GM19025 (cell line): Measurements from ENCODE around the gene MACROD1.

Source experiments
- ATAC-seq: cut with Tn5 transposase; IDR thresholded peaks from one replicate; pipeline ENCODE4 v1.9.1; 2021; ENCODE audit warnings: mild to moderate bottlenecking, low read depth, moderate library complexity; ENCODE audit not compliant: unreplicated experiment

MACROD1 gene

GRCh38 chr11:64115531-64116522, 50.1 kb downstream of the MACROD1 start:
- no peak for ATAC-seq

DNA sequence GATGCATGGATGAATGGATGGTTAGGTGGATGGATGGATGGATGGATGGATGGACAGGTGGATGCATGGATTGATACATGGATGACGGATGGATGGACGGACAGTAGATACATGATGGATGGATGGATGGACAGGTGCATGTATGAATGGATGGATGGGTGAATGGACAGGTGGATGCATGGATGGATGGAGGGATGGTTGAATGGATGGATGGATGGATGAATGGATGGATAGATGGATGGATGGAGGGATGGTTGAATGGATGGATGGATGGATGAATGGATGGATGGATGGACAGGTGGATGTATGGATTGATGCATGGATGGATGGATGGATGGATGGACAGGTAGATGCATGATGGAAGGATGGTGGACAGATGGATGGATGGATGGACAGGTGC, 51.7 kb downstream of the MACROD1 start:
- no peak for ATAC-seq

- no peak for ATAC-seq
Measured at GRCh38 chr11:64113462-64113780, 52.5 kb downstream of the MACROD1 start.

DNA sequence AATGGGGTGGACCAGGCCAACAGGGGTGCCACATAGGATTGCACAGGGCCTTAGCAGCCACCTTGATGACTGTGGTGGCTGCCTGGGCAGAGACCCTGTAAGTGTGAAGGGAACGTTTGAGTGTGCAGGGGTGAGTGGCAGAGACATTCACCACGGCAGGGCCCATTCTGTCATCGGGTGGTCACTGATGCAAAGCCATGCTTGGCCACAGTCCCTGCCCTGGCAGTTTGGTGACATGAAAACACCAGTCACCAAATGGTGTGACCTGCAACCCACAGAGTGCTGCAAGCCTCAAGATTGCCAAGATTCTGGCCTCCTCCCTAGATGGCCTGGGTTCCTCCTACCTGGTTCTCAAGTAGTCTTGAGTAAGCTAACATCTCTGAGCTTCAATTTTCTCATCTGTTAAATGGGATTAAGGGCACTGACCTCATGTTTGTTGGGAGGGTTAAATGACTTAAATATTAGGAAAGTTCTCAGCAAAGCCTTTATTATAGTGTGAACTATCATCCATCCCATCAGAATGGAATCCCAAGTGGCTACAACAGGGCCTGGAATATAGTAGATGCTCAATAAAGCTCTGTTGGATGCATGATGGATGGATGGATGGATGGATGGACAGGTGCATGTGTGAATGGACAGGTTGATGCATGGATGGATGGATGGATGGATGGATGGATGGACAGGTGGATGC, 53.0 kb downstream of the MACROD1 start:
- no peak for ATAC-seq

DNA sequence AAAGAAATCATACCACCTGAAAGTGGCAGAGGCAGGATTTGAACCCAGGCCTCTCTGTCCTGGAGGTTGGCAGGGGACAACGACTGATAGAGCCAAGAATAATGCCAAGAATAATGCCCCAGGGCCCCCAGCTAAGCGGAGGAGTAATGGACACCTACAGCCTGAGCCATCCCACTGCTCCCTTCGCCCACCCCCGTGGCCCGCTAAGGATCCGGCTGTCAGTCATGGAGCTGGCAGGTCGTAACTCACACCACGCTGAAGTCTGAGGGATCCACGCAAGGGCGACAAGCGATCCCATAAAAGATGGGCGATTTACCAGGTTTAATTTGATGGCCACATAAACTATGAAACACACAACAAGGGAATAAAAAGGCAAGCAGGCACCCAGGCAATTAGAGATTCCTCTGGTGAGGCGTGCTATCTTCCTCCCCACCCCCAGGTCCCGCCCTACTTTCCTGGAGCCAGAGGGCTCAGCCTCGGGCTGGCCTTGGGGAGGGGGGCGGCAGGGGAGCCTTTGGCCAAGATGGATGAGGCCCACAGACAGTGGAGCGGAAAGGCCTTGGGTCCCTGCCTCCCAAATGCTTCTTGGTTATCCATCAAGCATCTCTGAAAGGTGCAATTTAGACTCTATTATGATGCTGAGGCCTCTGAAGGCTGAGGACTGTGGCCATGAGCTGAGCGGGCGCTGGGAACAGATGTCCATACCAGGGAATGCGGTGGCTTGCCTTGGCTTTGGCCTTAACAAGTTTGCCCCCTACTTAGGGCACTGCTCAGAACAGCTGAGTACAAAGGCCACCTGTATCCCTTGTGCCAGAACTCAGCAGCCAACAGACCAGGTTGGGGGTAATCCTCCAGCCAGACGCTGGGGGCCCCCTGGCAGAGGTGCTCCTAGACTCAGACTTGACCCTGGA, 55.2 kb downstream of the MACROD1 start:
- no peak for ATAC-seq

DNA sequence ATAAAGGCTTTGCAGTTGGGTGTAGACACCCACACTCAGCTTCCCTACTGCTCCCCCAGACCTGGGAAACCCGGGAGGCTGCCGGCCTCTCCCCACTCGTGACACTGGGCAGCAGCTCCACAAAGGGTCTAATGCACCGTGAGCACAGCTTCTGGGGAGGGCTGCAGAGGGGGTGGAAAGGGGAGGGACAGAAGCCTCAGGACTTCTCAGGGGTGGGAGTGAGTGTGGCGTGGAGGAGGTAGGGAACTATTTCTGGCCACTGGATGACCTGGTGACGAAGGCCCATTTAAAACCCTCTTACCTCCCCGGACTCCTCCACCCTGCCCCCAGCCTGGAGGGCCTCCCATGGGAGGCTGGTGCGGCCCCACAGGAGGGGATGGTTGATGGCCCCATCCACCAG, 56.6 kb downstream of the MACROD1 start:
- ATAC-seq: no peak

GRCh38 chr11:64107303-64107702, 58.6 kb downstream of the MACROD1 start:
- no peak for ATAC-seq

DNA sequence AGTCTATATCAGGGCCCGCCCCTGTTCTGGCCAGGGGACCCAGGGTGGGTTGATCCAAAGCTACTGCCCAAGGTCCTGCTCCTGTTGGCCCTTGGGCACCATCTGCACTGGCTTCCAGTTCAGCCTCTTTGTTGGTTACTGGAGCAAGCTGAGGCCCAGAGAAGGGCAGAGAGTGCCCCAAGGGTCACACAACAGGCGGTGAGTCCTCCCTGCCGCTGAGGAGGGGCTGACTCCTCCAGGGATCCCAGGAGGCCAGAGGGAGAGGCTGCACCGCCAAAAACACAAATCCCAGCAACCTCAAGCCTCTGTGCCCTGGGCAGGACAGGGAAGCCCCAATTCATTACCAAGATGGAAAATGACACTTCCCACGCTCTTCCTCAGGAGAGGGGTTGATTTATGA, 61.3 kb downstream of the MACROD1 start:
- ATAC-seq: no peak

DNA sequence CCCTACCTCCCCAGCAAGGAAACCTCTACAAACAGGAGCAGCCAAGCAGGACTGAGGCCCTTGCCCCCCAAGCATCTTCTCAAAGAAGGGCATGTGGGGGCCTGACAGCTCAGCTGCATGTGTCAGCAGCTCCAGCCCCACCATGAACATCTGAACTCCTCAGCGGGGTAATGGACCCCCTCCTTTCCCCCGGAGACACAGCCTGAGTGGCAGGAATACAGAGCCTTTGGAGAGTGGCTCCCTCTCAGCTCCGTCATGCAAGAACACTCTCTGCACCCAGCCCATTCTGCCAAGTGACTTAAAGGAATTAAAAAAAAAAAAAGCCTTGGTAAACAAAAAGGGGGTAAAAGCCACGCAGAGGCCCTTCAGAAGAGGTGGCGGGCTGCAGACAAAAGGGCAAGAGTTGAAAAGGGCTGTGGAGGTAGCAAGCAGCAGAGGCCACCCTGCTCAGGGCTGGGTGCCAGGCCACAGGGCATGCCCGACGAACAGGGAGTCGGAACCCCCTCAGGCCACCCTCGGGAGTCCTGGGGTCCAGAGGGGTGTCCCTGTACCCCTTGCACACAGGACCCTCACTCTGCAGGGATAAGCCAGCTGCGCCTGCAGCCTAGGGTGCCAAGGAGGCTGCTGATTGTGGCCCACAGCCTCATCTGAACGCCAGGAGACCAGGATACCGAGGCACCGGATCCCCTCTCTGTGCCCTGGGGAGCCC, 62.5 kb downstream of the MACROD1 start:
- no peak for ATAC-seq

DNA sequence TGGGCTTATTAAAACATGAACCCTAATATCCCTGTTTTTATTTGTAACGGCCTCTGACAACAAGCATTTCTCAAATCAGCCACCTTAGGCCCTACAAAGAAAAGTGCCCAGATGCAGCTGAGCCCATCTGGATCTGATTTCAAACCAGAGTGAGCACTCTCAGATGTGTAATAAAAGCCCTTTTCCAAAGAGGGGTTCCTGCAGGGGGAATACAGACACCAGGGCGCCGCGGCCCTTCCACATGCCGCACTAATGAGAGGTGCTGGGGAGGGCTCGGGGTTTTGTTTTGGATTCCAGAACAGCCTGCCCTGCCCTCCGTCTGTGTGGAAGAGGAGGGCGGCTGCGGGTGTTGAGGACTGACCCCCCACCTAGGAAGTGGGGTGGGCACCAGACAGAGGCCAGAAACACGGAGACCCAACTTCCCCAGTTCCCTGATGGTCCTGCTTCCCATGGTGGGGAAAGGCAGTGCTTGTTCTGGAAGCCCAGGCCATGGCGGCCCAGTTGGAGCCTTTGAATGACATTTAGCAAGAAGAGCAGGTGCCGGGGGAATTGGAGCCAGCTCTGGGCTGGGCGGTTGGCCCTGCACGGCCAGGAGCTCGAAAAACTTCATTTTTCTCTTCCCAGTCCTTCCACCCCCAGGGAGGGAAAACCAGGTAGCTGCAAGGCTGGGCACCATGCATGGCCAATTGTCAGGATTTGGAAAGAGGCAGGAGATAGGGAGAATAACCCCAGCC, 63.7 kb downstream of the MACROD1 start:
- ATAC-seq: no peak

DNA sequence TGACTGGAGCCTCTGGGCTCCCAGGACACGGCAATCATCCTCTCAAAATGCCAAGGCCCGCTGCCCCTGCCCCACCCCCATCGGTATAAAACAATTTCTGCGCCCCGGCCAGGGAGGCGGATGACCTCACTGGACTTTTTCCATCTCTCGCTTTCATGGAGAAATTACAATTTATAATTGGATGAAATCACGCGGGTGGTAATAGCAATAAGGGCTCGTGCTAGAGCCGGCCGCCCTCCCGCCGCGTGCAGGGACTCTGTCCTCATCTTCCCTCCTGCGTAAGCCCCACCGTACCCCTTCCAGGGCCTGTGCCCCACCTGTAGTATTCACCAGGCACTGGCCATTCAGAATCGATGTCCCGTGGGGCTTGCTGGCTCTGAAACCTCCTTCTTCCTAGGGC, 64.5 kb downstream of the MACROD1 start:
- no peak for ATAC-seq

DNA sequence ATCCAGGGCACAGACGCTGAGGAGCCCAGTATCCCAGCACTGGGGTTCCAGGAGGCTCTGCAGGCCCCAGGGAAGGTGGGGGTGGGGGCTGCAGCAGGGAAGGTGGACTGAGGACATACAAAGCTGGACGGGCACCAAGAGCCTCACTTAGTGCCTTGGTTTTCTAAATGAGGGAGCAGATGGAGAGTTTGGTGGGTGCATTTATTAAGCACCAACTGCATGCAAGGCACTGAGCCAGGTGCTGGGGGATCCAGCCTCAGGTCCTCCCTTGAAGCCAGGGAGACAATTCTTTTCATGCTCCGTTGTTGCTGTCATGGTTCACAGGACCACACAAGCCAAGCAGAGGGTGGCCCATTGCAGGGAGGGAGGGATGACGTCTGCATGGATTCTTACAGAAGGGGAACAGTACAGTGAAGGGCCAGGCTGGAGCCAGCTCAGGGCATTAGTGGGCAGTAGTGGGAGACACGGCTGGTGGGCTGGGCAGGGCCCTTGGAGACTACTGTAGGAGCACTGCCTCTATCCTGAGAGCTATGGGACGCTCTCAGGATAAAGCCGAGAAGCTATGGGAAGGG, 65.0 kb downstream of the MACROD1 start:
- ATAC-seq: no peak

GRCh38 chr11:64100360-64100759, 65.6 kb downstream of the MACROD1 start:
- no peak for ATAC-seq

GRCh38 chr11:64099436-64099835, 66.5 kb downstream of the MACROD1 start:
- no peak for ATAC-seq

GRCh38 chr11:64098318-64098831, 67.5 kb downstream of the MACROD1 start:
- no peak for ATAC-seq

GRCh38 chr11:64097468-64098317, 68.2 kb downstream of the MACROD1 start:
- no peak for ATAC-seq

DNA sequence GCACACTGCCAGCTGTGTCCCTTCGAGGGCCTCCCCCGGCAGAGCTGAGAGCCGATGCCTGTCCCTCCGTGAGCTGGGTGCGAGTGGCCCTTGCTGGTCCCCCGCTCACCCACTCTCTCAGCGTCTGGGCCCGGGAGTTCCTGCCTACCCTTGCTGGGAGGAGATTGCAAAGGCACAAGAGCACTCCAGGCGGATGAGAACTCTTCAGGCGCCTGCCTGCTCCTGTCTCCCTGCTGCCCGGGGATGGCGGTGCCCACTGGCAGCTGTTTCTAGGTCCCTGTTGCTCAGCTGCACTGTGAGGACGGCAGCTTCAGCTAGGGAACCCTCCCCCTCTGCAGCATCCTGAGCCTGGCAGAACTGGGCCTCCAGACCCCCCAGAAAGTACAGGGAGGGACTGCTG, 69.1 kb downstream of the MACROD1 start:
- ATAC-seq: no peak

- no peak for ATAC-seq
Measured at GRCh38 chr11:64095949-64096348, 70.0 kb downstream of the MACROD1 start.
